Activated effector memory CD4-positive, alpha-beta T cell treated with anti-CD3 and anti-CD28 coated beads, Interleukin-2, amount 50 U/mL, for 16 hours (primary cell): Measurements from ENCODE around the gene FLVCR2.

ENCODE experiments used
- DNase-seq: peaks from one replicate; pipeline ENCODE4 v3.0.0-alpha.2; 2020

The FLVCR2 gene

GRCh38 chr14:75559045-75559444 lies 19.4 kb upstream of the FLVCR2 start:
- no peak for DNase-seq

GRCh38 chr14:75559451-75560222 lies 18.8 kb upstream of the FLVCR2 start:
- peak; percentile 88 for DNase-seq

- DNase-seq, result peak; percentile 83
Observed at GRCh38 chr14:75561013-75561432, 17.4 kb upstream of the FLVCR2 start.

- peak; percentile 87 for DNase-seq
Observed at GRCh38 chr14:75562089-75562488, 16.3 kb upstream of the FLVCR2 start.

- no peak for DNase-seq
Observed at GRCh38 chr14:75562489-75562888, 15.9 kb upstream of the FLVCR2 start.

GRCh38 chr14:75563931-75564330 lies 14.5 kb upstream of the FLVCR2 start:
- no peak for DNase-seq

GRCh38 chr14:75565056-75565455 lies 13.4 kb upstream of the FLVCR2 start:
- DNase-seq, result no peak

- peak; percentile 93 for DNase-seq
Observed at GRCh38 chr14:75566321-75566720, 12.1 kb upstream of the FLVCR2 start.

GRCh38 chr14:75566752-75567151 lies 11.7 kb upstream of the FLVCR2 start:
- no peak for DNase-seq

GRCh38 chr14:75568140-75568539 lies 10.3 kb upstream of the FLVCR2 start:
- no peak for DNase-seq

- DNase-seq, result peak; percentile 79
Observed at GRCh38 chr14:75568791-75569190, 9.6 kb upstream of the FLVCR2 start.

- peak; percentile 71 for DNase-seq
Observed at GRCh38 chr14:75570797-75571196, 7.6 kb upstream of the FLVCR2 start.

GRCh38 chr14:75572104-75572503 lies 6.3 kb upstream of the FLVCR2 start:
- DNase-seq, result no peak

- DNase-seq, result no peak
Observed at GRCh38 chr14:75577090-75577489, 1.3 kb upstream of the FLVCR2 start.

GRCh38 chr14:75577729-75578101 lies 705 bp upstream of the FLVCR2 start:
- DNase-seq, result peak; percentile 90

GRCh38 chr14:75578786-75579337 lies 442 bp downstream of the FLVCR2 start:
- DNase-seq, result no peak

- no peak for DNase-seq
Observed at GRCh38 chr14:75579338-75579864, 981 bp downstream of the FLVCR2 start.

- DNase-seq, result no peak
Observed at GRCh38 chr14:75579882-75580281, 1.5 kb downstream of the FLVCR2 start.

GRCh38 chr14:75587388-75587787 lies 9.0 kb downstream of the FLVCR2 start:
- no peak for DNase-seq

GRCh38 chr14:75589931-75590330 lies 11.5 kb downstream of the FLVCR2 start:
- DNase-seq, result no peak

GRCh38 chr14:75591331-75591946 lies 13.0 kb downstream of the FLVCR2 start:
- DNase-seq, result no peak

GRCh38 chr14:75591987-75592575 lies 13.7 kb downstream of the FLVCR2 start:
- no peak for DNase-seq

GRCh38 chr14:75595226-75595625 lies 16.8 kb downstream of the FLVCR2 start:
- no peak for DNase-seq

- DNase-seq, result no peak
Observed at GRCh38 chr14:75597149-75597548, 18.7 kb downstream of the FLVCR2 start.
